H1 (cell line): ENCODE results near the gene GNA12. TPM values are rescaled to one million over a fixed set of nuclear protein-coding genes. Genes with fewer than 3 reads are reported as not detected.

Source experiments
- CTCF ChIA-PET: fragments of 300-600 bp; sonication (Branson Sonifier 250); formaldehyde crosslinking; loops from one replicate; lab custom pipeline; 2021; ENCODE audit not compliant: partially characterized antibody; lab: Charles Lee
- POLR2A ChIA-PET: fragments of 300-600 bp; sonication (Branson Sonifier 250); formaldehyde crosslinking; loops from one replicate; lab custom pipeline; 2021; ENCODE audit warnings: inconsistent platforms; ENCODE audit not compliant: partially characterized antibody; lab: Charles Lee
- DNase-seq, 2 experiments: peaks; one replicate each; pipeline versions ENCODE4 v3.0.0 to v3.0.0-alpha.2; 2010 to 2022; ENCODE audit warnings: low spot score in 2 of 2, low read depth in 1 of 2, mixed read lengths in 1 of 2
- FAIRE-seq: peaks from 2 replicates; lab custom pipeline; 2011; peaks lifted over from hg19 to GRCh38; lab: Jason Lieb, UNC
- H2AFZ ChIP-seq: 2 replicates; pipeline ENCODE4 v1.8.1; 2012; ENCODE audit warnings: low read length, inconsistent platforms
- H2AK5ac ChIP-seq: 2 replicates; pipeline ENCODE4 v1.6.1; 2013; ENCODE audit warnings: low read depth, low read length
- H2BK120ac ChIP-seq: replicated peaks from 2 replicates; pipeline ENCODE3; 2013; ENCODE audit warnings: low read depth, low read length, inconsistent platforms
- H2BK12ac ChIP-seq: 2 replicates; pipeline ENCODE4 v1.6.1; 2013; ENCODE audit warnings: low read depth, low read length
- H2BK15ac ChIP-seq: 2 replicates; pipeline ENCODE4 v1.6.1; 2013; ENCODE audit warnings: low read length
- H2BK20ac ChIP-seq: 2 replicates; pipeline ENCODE4 v1.6.1; 2013; ENCODE audit warnings: low read length
- H2BK5ac ChIP-seq: 2 replicates; pipeline ENCODE4 v1.6.1; 2013; ENCODE audit warnings: low read depth, low read length
- H3K14ac ChIP-seq: 2 replicates; pipeline ENCODE4 v1.6.1; 2013; ENCODE audit warnings: inconsistent platforms; ENCODE audit not compliant: insufficient read length
- H3K18ac ChIP-seq: 2 replicates; pipeline ENCODE4 v1.6.1; 2013; ENCODE audit warnings: low read length; ENCODE audit errors: extremely low read depth
- H3K23ac ChIP-seq: 2 replicates; pipeline ENCODE4 v1.6.1; 2013; ENCODE audit warnings: inconsistent platforms; ENCODE audit not compliant: insufficient read length
- H3K23me2 ChIP-seq: 2 replicates; pipeline ENCODE4 v1.6.1; 2013; ENCODE audit warnings: low read depth, low read length
- H3K27ac ChIP-seq: 2 replicates; pipeline ENCODE4 v1.6.1; 2011; ENCODE audit warnings: low read depth, low read length, inconsistent platforms
- H3K27me3 ChIP-seq, 4 experiments: replicated peaks in 1 of 4; 1 replicate in 1 of 4; 2 replicates in 3 of 4; pipeline versions ENCODE4 v1.6.1 to v1.8.1; 2011 to 2013; ENCODE audit warnings: low read length in 3 of 4, mild to moderate bottlenecking in 3 of 4, inconsistent platforms in 2 of 4, mixed read lengths in 2 of 4, moderate library complexity in 1 of 4; ENCODE audit not compliant: control insufficient read depth in 3 of 4, insufficient read depth in 3 of 4; ENCODE audit errors: extremely low read depth in 1 of 4
- H3K36me3 ChIP-seq, 4 experiments: 2 replicates each; pipeline versions ENCODE4 v1.6.1 to v1.8.1; 2011 to 2013; ENCODE audit warnings: mild to moderate bottlenecking in 4 of 4, low read length in 3 of 4, moderate library complexity in 2 of 4, control low read depth in 1 of 4, inconsistent platforms in 1 of 4; ENCODE audit not compliant: insufficient read depth in 4 of 4, control insufficient read depth in 2 of 4
- H3K4ac ChIP-seq: replicated peaks from 2 replicates; pipeline ENCODE3; 2013; ENCODE audit warnings: low read length, low read depth, mixed read lengths, inconsistent platforms; ENCODE audit not compliant: insufficient read length
- H3K4me1 ChIP-seq, 4 experiments: replicated peaks in 1 of 4; 1 replicate in 1 of 4; 2 replicates in 3 of 4; pipeline versions ENCODE4 v1.6.1 to v1.8.1; 2011 to 2013; ENCODE audit warnings: low read length in 3 of 4, inconsistent platforms in 2 of 4, mixed read lengths in 1 of 4; ENCODE audit not compliant: insufficient read depth in 4 of 4, control insufficient read depth in 3 of 4
- H3K4me2 ChIP-seq, 2 experiments: 2 replicates each; pipeline versions ENCODE4 v1.6.1 to v1.8.1; 2011 to 2013; ENCODE audit warnings: low read depth in 2 of 2, low read length in 2 of 2, control low read depth in 1 of 2, inconsistent platforms in 1 of 2, mild to moderate bottlenecking in 1 of 2; ENCODE audit not compliant: insufficient read depth in 1 of 2
- H3K4me3 ChIP-seq, 4 experiments: fragments of 200-600, 300-600 bp in 1 of 4; sonication (generic), shearing (Covaris generic), sonication (Bioruptor Twin) in 1 of 4; 2 replicates each; pipeline versions ENCODE4 v1.5.1 to v1.8.1; 2011 to 2016; ENCODE audit warnings: low read length in 4 of 4, low read depth in 3 of 4, control low read depth in 2 of 4, inconsistent platforms in 2 of 4, mild to moderate bottlenecking in 2 of 4, mixed read lengths in 1 of 4, moderate library complexity in 1 of 4; ENCODE audit not compliant: insufficient read depth in 2 of 4; ENCODE audit errors: extremely low read depth in 1 of 4
- H3K56ac ChIP-seq: replicated peaks from 2 replicates; pipeline ENCODE3; 2013; ENCODE audit warnings: low read depth, mild to moderate bottlenecking, mixed read lengths, low read length, inconsistent platforms; ENCODE audit not compliant: insufficient read length
- H3K79me1 ChIP-seq: 2 replicates; pipeline ENCODE4 v1.6.1; 2013; ENCODE audit warnings: low read depth, low read length, control low read depth
- H3K79me2 ChIP-seq, 2 experiments: 2 replicates each; pipeline versions ENCODE4 v1.6.1 to v1.8.1; 2012 to 2013; ENCODE audit warnings: low read length in 2 of 2, mild to moderate bottlenecking in 2 of 2, inconsistent platforms in 1 of 2; ENCODE audit not compliant: insufficient read depth in 2 of 2, control insufficient read depth in 1 of 2
- H3K9ac ChIP-seq, 4 experiments: replicated peaks in 1 of 4; 1 replicate in 1 of 4; 2 replicates in 3 of 4; pipeline versions ENCODE4 v1.6.1 to v1.8.1; 2011 to 2013; ENCODE audit warnings: low read depth in 3 of 4, low read length in 3 of 4, control low read depth in 2 of 4, mild to moderate bottlenecking in 2 of 4, moderate library complexity in 2 of 4, inconsistent platforms in 1 of 4; ENCODE audit errors: extremely low read depth in 1 of 4
- H3K9me3 ChIP-seq, 2 experiments: 2 replicates each; pipeline versions ENCODE4 v1.6.1 to v1.8.1; 2012 to 2013; ENCODE audit warnings: mild to moderate bottlenecking in 2 of 2, moderate library complexity in 2 of 2, control low read depth in 1 of 2, inconsistent platforms in 1 of 2, low read depth in 1 of 2, low read length in 1 of 2, mixed read lengths in 1 of 2; ENCODE audit not compliant: insufficient read depth in 2 of 2
- H4K20me1 ChIP-seq, 2 experiments: replicated peaks in 1 of 2; 2 replicates each; pipeline versions ENCODE3 to v1.8.1; 2011 to 2013; ENCODE audit warnings: inconsistent platforms in 2 of 2, low read length in 2 of 2, mild to moderate bottlenecking in 1 of 2; ENCODE audit not compliant: insufficient read depth in 2 of 2, control insufficient read depth in 1 of 2
- H4K5ac ChIP-seq: 2 replicates; pipeline ENCODE4 v1.6.1; 2013; ENCODE audit warnings: low read length, low read depth, mixed read lengths, inconsistent platforms; ENCODE audit not compliant: insufficient read length
- H4K8ac ChIP-seq: 2 replicates; pipeline ENCODE4 v1.8.0; 2013; ENCODE audit warnings: mild to moderate bottlenecking, moderate library complexity, low read length, inconsistent platforms; ENCODE audit not compliant: insufficient read depth; ENCODE audit errors: extremely low read depth
- H4K91ac ChIP-seq: replicated peaks from 2 replicates; pipeline ENCODE3; 2013; ENCODE audit warnings: low read length, mixed read lengths, inconsistent platforms; ENCODE audit not compliant: insufficient read length
- BACH1 ChIP-seq: IDR thresholded peaks from 2 replicates; pipeline ENCODE4 v1.6.1; 2012; ENCODE audit warnings: low read length, improper control_type of control experiment
- MAX ChIP-seq: IDR thresholded peaks from 2 replicates; pipeline ENCODE4 v1.6.1; 2012; ENCODE audit warnings: inconsistent platforms
- POU5F1 ChIP-seq: IDR thresholded peaks from 2 replicates; pipeline ENCODE4 v1.6.1; 2011; ENCODE audit warnings: low read depth, mild to moderate bottlenecking, low read length, moderate library complexity
- TCF12 ChIP-seq: IDR thresholded peaks from 2 replicates; pipeline ENCODE4 v1.6.1; 2011; ENCODE audit warnings: low read depth, mild to moderate bottlenecking, low read length
- WGBS, 2 experiments: shearing (Covaris generic) in 1 of 2; methylation state at CpG; one replicate each; pipeline versions ENCODE4 v1.1.6 to v1.1.7; 2013 to 2015; ENCODE audit warnings: low lambda C conversion rate in 2 of 2, mixed read lengths in 2 of 2, inconsistent platforms in 1 of 2, low coverage in 1 of 2, missing lambda C conversion rate in 1 of 2; ENCODE audit not compliant: insufficient replicate concordance in 2 of 2, insufficient coverage in 1 of 2, insufficient read length in 1 of 2; ENCODE audit errors: extremely low coverage in 1 of 2, missing lambda C conversion rate in 1 of 2; 5-methylcytosine and 5-hydroxymethylcytosine counted together
- polyA plus RNA-seq, 7 experiments: library from polyadenylated mRNA; depleted of rRNA in 3 of 7; stranded (reverse) in 5 of 7; unstranded in 2 of 7; fragments of >200 nt in 5 of 7; fragments of 200-250 nt in 2 of 7; gene quantifications; 1 replicate in 5 of 7; 2 replicates in 1 of 7; 4 replicates in 1 of 7; pipeline versions ENCODE4 v1.2.1 to v1.2.3, GENCODE V29; 2011 to 2013; ENCODE audit warnings: missing spikeins in 2 of 7, mixed read lengths in 2 of 7
- total RNA-seq: library from RNA; stranded (reverse); fragmentation: NEBNext Ultra II Directional; extraction: Animal tissue kit (Norgen Biotek cat#: 25700); gene quantifications from 2 replicates; pipeline ENCODE4 v1.2.1, GENCODE V29; 2021

GNA12 gene
- total and polyA plus RNA-seq, 2 of the 8 experiments (the other 6 are each of a cell fraction or from before 2014, with no cell fraction given) = 96.5 to 109 TPM

GRCh38 chr7:2864204-2864985 is 20.3 kb upstream of the GNA12 start:
- Histone ChIP-seq H3K36me3 (no peaks in the 10 kb centered on the region), H3K9me3 (no peaks in the 10 kb centered on the region), H3K4me3 (no peak overlapping the region), H3K79me1 (no peaks in the 10 kb centered on the region), H3K9ac (no peak overlapping the region), H3K4ac (peak overlapping the region; percentile 39), H4K8ac (no peak overlapping the region), H2BK5ac (peak overlapping the region; percentile 75; the same call in 1 of the 2 replicates), H2BK120ac (no peak overlapping the region), H3K4me1 (peaks cover 0 to 9% (median 3%) of the 10 kb centered on the region in 4 experiments; a peak in 5 of 7 replicates), H4K20me1 (no peaks in the 10 kb centered on the region), H3K18ac (peak overlapping the region; percentile 60; the same call in 1 of the 2 replicates), H4K91ac (peak overlapping the region; percentile 34), H2BK20ac (peak overlapping the region; percentile 90; the same call in 1 of the 2 replicates), H2AK5ac (no peak overlapping the region), H3K23ac (no peak overlapping the region), H2BK12ac (peak overlapping the region; percentile 96; the same call in 1 of the 2 replicates), H3K27ac (no peak overlapping the region), H4K5ac (no peak overlapping the region), H3K14ac (no peak overlapping the region), H3K79me2 (no peaks in the 10 kb centered on the region), H3K27me3 (no peaks in the 10 kb centered on the region), H3K4me2 (no peak overlapping the region), H3K56ac (no peak overlapping the region), H2AFZ (no peak overlapping the region), H3K23me2 (no peaks in the 10 kb centered on the region; the same call in 1 of the 2 replicates), H2BK15ac (peak overlapping the region; percentile 29; the same call in 1 of the 2 replicates)
- WGBS, 2 experiments = 93% methylated on average over 12 of the region's 12 CpGs; no CpG with 5 or more reads in 1 of the 2 experiments
- CTCF ChIA-PET = interaction anchor here (0.6 to 4.1 kb wide), 58 partner anchors 9 to 1593 kb away, joined by 3 to 34 read pairs (median 4); no protein-coding TSS in a partner anchor
- no peak for FAIRE-seq
- POLR2A ChIA-PET = interaction anchor here (0.8 to 2.7 kb wide), 3 partner anchors 11 to 329 kb away, joined by 3 to 18 read pairs (median 3); no protein-coding TSS in a partner anchor
- DNase-seq = no peak
- TF ChIP-seq BACH1 (no peak), MAX (no peak), TCF12 (no peak), POU5F1 (no peak)
